HG02759 (cell line): ENCODE results near the gene ANKDD1A.

Experiments used
- ATAC-seq: cut with Tn5 transposase; IDR thresholded peaks from one replicate; pipeline ENCODE4 v1.9.1; 2021; ENCODE audit warnings: mild to moderate bottlenecking, moderate library complexity; ENCODE audit not compliant: unreplicated experiment

Gene ANKDD1A

GRCh38 chr15:64921711-64922110 lies 10.0 kb downstream of the ANKDD1A start:
- ATAC-seq: no peak

- no peak for ATAC-seq
These were observed 11.8 kb downstream of the ANKDD1A start for GRCh38 chr15:64923546-64923945.

- ATAC-seq: no peak
These were observed 13.9 kb downstream of the ANKDD1A start for GRCh38 chr15:64925335-64926330.

- no peak for ATAC-seq
These were observed 15.0 kb downstream of the ANKDD1A start for GRCh38 chr15:64926661-64927060.

- ATAC-seq: no peak
These were observed 17.0 kb downstream of the ANKDD1A start for GRCh38 chr15:64928626-64929220.

- ATAC-seq: peak; percentile 75
These were observed 18.4 kb downstream of the ANKDD1A start for GRCh38 chr15:64930019-64930652.

- ATAC-seq: no peak
These were observed 19.2 kb downstream of the ANKDD1A start for GRCh38 chr15:64930778-64931371.

GRCh38 chr15:64931381-64931780 lies 19.7 kb downstream of the ANKDD1A start:
- ATAC-seq: no peak

GRCh38 chr15:64934023-64934422 lies 22.3 kb downstream of the ANKDD1A start:
- no peak for ATAC-seq

GRCh38 chr15:64938192-64938591 lies 26.5 kb downstream of the ANKDD1A start:
- no peak for ATAC-seq

- ATAC-seq: no peak
These were observed 30.7 kb downstream of the ANKDD1A start for GRCh38 chr15:64942356-64942755.

GRCh38 chr15:64943512-64944225 lies 32.0 kb downstream of the ANKDD1A start:
- no peak for ATAC-seq

- ATAC-seq: no peak
These were observed 33.3 kb downstream of the ANKDD1A start for GRCh38 chr15:64944961-64945360.

GRCh38 chr15:64947211-64947610 lies 35.5 kb downstream of the ANKDD1A start:
- no peak for ATAC-seq

- ATAC-seq: no peak
These were observed 37.2 kb downstream of the ANKDD1A start for GRCh38 chr15:64948916-64949315.

GRCh38 chr15:64949383-64950186 lies 37.9 kb downstream of the ANKDD1A start:
- no peak for ATAC-seq

GRCh38 chr15:64950888-64951287 lies 39.2 kb downstream of the ANKDD1A start:
- no peak for ATAC-seq

GRCh38 chr15:64951777-64952418 lies 40.2 kb downstream of the ANKDD1A start:
- ATAC-seq: no peak

GRCh38 chr15:64954395-64954794 lies 42.7 kb downstream of the ANKDD1A start:
- no peak for ATAC-seq
